Peyer's patch (tissue), 4 donors: ENCODE measurements around the gene MRPS7.

ENCODE experiments used
- POLR2A ChIP-seq, 2 donors: fragments of 450-650 bp; IDR thresholded peaks; one replicate each; pipeline ENCODE4 v1.5.1; 2017; ENCODE audit warnings: antibody characterized with exemption in 2 of 2, mild to moderate bottlenecking in 2 of 2, moderate library complexity in 2 of 2
- TF ChIP-seq, protein P1 (sequence below), 6 experiments: fragments of 450-650 bp in 4 of 6; fragments of 200-600 bp in 2 of 6; sonication (generic) in 1 of 6; IDR thresholded peaks; one replicate each; pipeline ENCODE4 v1.5.1; 2017 to 2019; ENCODE audit warnings: antibody characterized with exemption in 6 of 6, mild to moderate bottlenecking in 3 of 6, moderate library complexity in 1 of 6

DNA sequence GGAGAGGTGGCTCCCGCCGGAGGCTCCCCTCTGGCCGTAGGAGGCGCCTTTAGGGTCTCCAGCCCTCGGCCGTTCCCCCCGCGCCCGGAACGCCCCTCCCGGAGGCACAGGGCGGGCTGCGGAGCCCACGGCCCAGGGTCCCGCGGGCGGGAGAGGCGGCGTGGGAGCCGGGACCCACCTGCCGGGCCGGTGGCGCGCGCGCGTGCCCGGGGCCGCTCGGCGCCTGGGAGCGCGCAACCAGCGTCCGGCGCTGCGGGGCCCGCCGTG lies 9.2 kb downstream of the MRPS7 start, which contains the start of gene MIF4GD:
- TF ChIP-seq, protein P1, sequence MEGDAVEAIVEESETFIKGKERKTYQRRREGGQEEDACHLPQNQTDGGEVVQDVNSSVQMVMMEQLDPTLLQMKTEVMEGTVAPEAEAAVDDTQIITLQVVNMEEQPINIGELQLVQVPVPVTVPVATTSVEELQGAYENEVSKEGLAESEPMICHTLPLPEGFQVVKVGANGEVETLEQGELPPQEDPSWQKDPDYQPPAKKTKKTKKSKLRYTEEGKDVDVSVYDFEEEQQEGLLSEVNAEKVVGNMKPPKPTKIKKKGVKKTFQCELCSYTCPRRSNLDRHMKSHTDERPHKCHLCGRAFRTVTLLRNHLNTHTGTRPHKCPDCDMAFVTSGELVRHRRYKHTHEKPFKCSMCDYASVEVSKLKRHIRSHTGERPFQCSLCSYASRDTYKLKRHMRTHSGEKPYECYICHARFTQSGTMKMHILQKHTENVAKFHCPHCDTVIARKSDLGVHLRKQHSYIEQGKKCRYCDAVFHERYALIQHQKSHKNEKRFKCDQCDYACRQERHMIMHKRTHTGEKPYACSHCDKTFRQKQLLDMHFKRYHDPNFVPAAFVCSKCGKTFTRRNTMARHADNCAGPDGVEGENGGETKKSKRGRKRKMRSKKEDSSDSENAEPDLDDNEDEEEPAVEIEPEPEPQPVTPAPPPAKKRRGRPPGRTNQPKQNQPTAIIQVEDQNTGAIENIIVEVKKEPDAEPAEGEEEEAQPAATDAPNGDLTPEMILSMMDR (IDR thresholded peaks at IDR 0.05): no peak
- TF ChIP-seq POLR2A (IDR thresholded peaks at IDR 0.05): peak in 1 of 2 donors; percentile 71
